ENCODE measurements around the gene PCSK6. TPM values are rescaled to one million over a fixed set of nuclear protein-coding genes. Genes with fewer than 3 reads are reported as not detected.

PCSK6 gene
- total RNA-seq, 2 experiments from 2014 or later, result 0.28 TPM; not detected in 1

GRCh38 chr15:101323793-101324523, 165.5 kb downstream of the PCSK6 start:
- ChIA-PET POLR2A (no interaction called here), CTCF (no interaction called here)
- no peak overlapping the region for H3K4me3 Mint-ChIP-seq
- ATAC-seq (ENCODE audit: poor library complexity) (no peak), DNase-seq (no peak)
- H3K4me1 Mint-ChIP-seq (ENCODE audit: low read depth), result peaks cover 16% of the 10 kb centered on the region
- H3K27me3 Mint-ChIP-seq, result peaks cover 36% of the 10 kb centered on the region
- Histone ChIP-seq H3K27me3 (ENCODE audit: control insufficient read depth in 1 of 2, insufficient read depth in 2 of 2, low read length in 2 of 2) (peaks cover 13 to 14% of the 10 kb centered on the region in 2 experiments), H3K9me3 (ENCODE audit: control insufficient read depth in 1 of 2, insufficient read depth in 1 of 2, low read length in 2 of 2) (peaks cover 0 to 7% of the 10 kb centered on the region in 2 experiments), H3K27ac (ENCODE audit: low read depth in 1 of 2, low read length in 2 of 2) (no peak overlapping the region), H3K4me1 (ENCODE audit: insufficient read depth, low read length) (peaks cover 12% of the 10 kb centered on the region), H3K36me3 (ENCODE audit: insufficient read depth, low read length) (no peaks in the 10 kb centered on the region), H3K4me3 (ENCODE audit: low read length) (no peak overlapping the region)
- no peak for TF ChIP-seq CTCF (IDR thresholded peaks at IDR 0.05)
- no peaks in the 10 kb centered on the region for H3K36me3 Mint-ChIP-seq (ENCODE audit: low read depth)
- no peak overlapping the region for H3K27ac Mint-ChIP-seq
- peaks cover 4% of the 10 kb centered on the region for H3K9me3 Mint-ChIP-seq
- intact Hi-C loops (cut with DNase I, micrococcal nuclease), result no loop called here

- ChIA-PET CTCF (interaction anchor here (0.7 kb wide), 1 partner anchor 327 kb away, joined by 3 read pairs; no protein-coding TSS in a partner anchor), POLR2A (no interaction called here)
- H3K27ac ChIP-seq (ENCODE audit: low read depth in 1 of 2, low read length in 2 of 2), result no peak overlapping the region
- intact Hi-C loops (cut with DNase I, micrococcal nuclease), result no loop called here
- Mint-ChIP-seq H3K27ac (no peak overlapping the region), H3K27me3 (peaks cover 26% of the 10 kb centered on the region), H3K4me3 (no peak overlapping the region), H3K9me3 (peaks cover 4% of the 10 kb centered on the region), H3K36me3 (ENCODE audit: low read depth) (no peaks in the 10 kb centered on the region), H3K4me1 (ENCODE audit: low read depth) (peaks cover 16% of the 10 kb centered on the region)
- H3K36me3 ChIP-seq (ENCODE audit: insufficient read depth, low read length), result no peaks in the 10 kb centered on the region
- H3K27me3 ChIP-seq (ENCODE audit: control insufficient read depth in 1 of 2, insufficient read depth in 2 of 2, low read length in 2 of 2), result peaks cover 13 to 16% of the 10 kb centered on the region in 2 experiments
- peaks cover 0 to 7% of the 10 kb centered on the region in 2 experiments for H3K9me3 ChIP-seq (ENCODE audit: control insufficient read depth in 1 of 2, insufficient read depth in 1 of 2, low read length in 2 of 2)
- H3K4me1 ChIP-seq (ENCODE audit: insufficient read depth, low read length), result peaks cover 12% of the 10 kb centered on the region
- no peak for TF ChIP-seq CTCF (IDR thresholded peaks at IDR 0.05)
- H3K4me3 ChIP-seq (ENCODE audit: low read length), result no peak overlapping the region
- DNase-seq (no peak), ATAC-seq (ENCODE audit: poor library complexity) (no peak)
Measured at GRCh38 chr15:101322854-101323477, 166.5 kb downstream of the PCSK6 start.

- no peak overlapping the region for H3K27ac Mint-ChIP-seq
- H3K9me3 ChIP-seq (ENCODE audit: control insufficient read depth in 1 of 2, insufficient read depth in 1 of 2, low read length in 2 of 2), result peaks cover 0 to 7% of the 10 kb centered on the region in 2 experiments
- peaks cover 21% of the 10 kb centered on the region for H3K27me3 Mint-ChIP-seq
- CTCF ChIA-PET, result no interaction called here
- DNase-seq (peak in 1 of 14 experiments; percentile 8), ATAC-seq (ENCODE audit: poor library complexity) (no peak)
- H3K27me3 ChIP-seq (ENCODE audit: control insufficient read depth in 1 of 2, insufficient read depth in 2 of 2, low read length in 2 of 2), result peaks cover 7 to 13% of the 10 kb centered on the region in 2 experiments
- H3K9me3 Mint-ChIP-seq, result peaks cover 4% of the 10 kb centered on the region
- H3K4me3 ChIP-seq (ENCODE audit: low read length), result no peak overlapping the region
- H3K27ac ChIP-seq (ENCODE audit: low read depth in 1 of 2, low read length in 2 of 2), result no peak overlapping the region
- POLR2A ChIA-PET, result interaction anchor here (4.4 kb wide), 1 partner anchor 11 kb away, joined by 24 read pairs; no protein-coding TSS in a partner anchor
- H3K36me3 Mint-ChIP-seq (ENCODE audit: low read depth), result no peaks in the 10 kb centered on the region
- no peak overlapping the region for H3K4me3 Mint-ChIP-seq
- H3K4me1 ChIP-seq (ENCODE audit: insufficient read depth, low read length), result peaks cover 12% of the 10 kb centered on the region
- H3K4me1 Mint-ChIP-seq (ENCODE audit: low read depth), result peaks cover 16% of the 10 kb centered on the region
- TF ChIP-seq CTCF (IDR thresholded peaks at IDR 0.05), result no peak
- intact Hi-C loops (cut with DNase I, micrococcal nuclease), result no loop called here
- H3K36me3 ChIP-seq (ENCODE audit: insufficient read depth, low read length), result no peaks in the 10 kb centered on the region
Measured at GRCh38 chr15:101322016-101322695, 167.4 kb downstream of the PCSK6 start.

All from CD4-positive, alpha-beta T cell (primary cell).